ENCODE results near the gene MAN1A1. TPM values are rescaled to one million over a fixed set of nuclear protein-coding genes. Genes with fewer than 3 reads are reported as not detected.

MAN1A1 gene
- total and polyA plus RNA-seq, 4 donors = 68.2 to 209 (median 148) TPM

- Histone ChIP-seq H3K9ac (ENCODE audit: low read depth in 1 of 2, low read length in 2 of 2) (no peak overlapping the region), H3K27ac (ENCODE audit: low read depth in 1 of 2, low read length in 2 of 2) (no peak overlapping the region), H3K4me1 (ENCODE audit: control insufficient read depth in 4 of 4, insufficient read depth in 4 of 4, low read length in 3 of 4) (no peaks in the 10 kb centered on the region), H3K27me3 (ENCODE audit: control insufficient read depth in 4 of 4, insufficient read depth in 4 of 4, low read length in 3 of 4) (no peaks in the 10 kb centered on the region), H3K9me3 (ENCODE audit: control insufficient read depth in 4 of 4, low read length in 3 of 4) (no peaks in the 10 kb centered on the region), H3K4me3 (ENCODE audit: low read depth in 1 of 3, low read length in 3 of 3) (no peak overlapping the region), H3K36me3 (ENCODE audit: control insufficient read depth in 4 of 4, insufficient read depth in 3 of 4, low read depth in 1 of 4, low read length in 3 of 4) (no peaks in the 10 kb centered on the region)
- DNase-seq (ENCODE audit: low spot score) = no peak
- TF ChIP-seq GABPA (IDR thresholded peaks at IDR 0.05 in 1 of 2, conservative IDR thresholded peaks at IDR 0.05 in 1 of 2) (no peak), NR2F2 (IDR thresholded peaks at IDR 0.05) (no peak), JUND (IDR thresholded peaks at IDR 0.05) (no peak), FOXA2 (IDR thresholded peaks at IDR 0.05) (no peak), YY1 (IDR thresholded peaks at IDR 0.05) (no peak), ZBTB33 (IDR thresholded peaks at IDR 0.05) (no peak), RAD21 (IDR thresholded peaks at IDR 0.05) (no peak), SP1 (IDR thresholded peaks at IDR 0.05) (no peak), ATF3 (IDR thresholded peaks at IDR 0.05) (no peak)
- WGBS = 90% methylated on average over 4 of the region's 4 CpGs
Measured at GRCh38 chr6:119161438-119161837, 188.1 kb downstream of the MAN1A1 start.

GRCh38 chr6:119160911-119161310 lies 188.7 kb downstream of the MAN1A1 start:
- WGBS = 86% methylated on average over 2 of the region's 2 CpGs

More at GRCh38 chr6:119160911-119161310, 188.7 kb downstream of the MAN1A1 start:
- Histone ChIP-seq H3K36me3 (ENCODE audit: control insufficient read depth in 4 of 4, insufficient read depth in 3 of 4, low read depth in 1 of 4, low read length in 3 of 4) (no peaks in the 10 kb centered on the region), H3K4me1 (ENCODE audit: control insufficient read depth in 4 of 4, insufficient read depth in 4 of 4, low read length in 3 of 4) (no peaks in the 10 kb centered on the region), H3K9ac (ENCODE audit: low read depth in 1 of 2, low read length in 2 of 2) (no peak overlapping the region), H3K4me3 (ENCODE audit: low read depth in 1 of 3, low read length in 3 of 3) (no peak overlapping the region), H3K9me3 (ENCODE audit: control insufficient read depth in 4 of 4, low read length in 3 of 4) (no peaks in the 10 kb centered on the region), H3K27me3 (ENCODE audit: control insufficient read depth in 4 of 4, insufficient read depth in 4 of 4, low read length in 3 of 4) (no peaks in the 10 kb centered on the region), H3K27ac (ENCODE audit: low read depth in 1 of 2, low read length in 2 of 2) (no peak overlapping the region)
- DNase-seq (ENCODE audit: low spot score) = no peak
- no peak for TF ChIP-seq GABPA (IDR thresholded peaks at IDR 0.05 in 1 of 2, conservative IDR thresholded peaks at IDR 0.05 in 1 of 2)
- no peak for TF ChIP-seq CTCF (IDR thresholded peaks at IDR 0.05; ENCODE audit: low read depth, low read length, missing input control)

Data from liver (tissue), 9 donors.